GM10266 (cell line): Measurements from ENCODE around the gene BET1.

Experiments
- DNase-seq: peaks from one replicate; pipeline ENCODE4 v3.0.0; 2012; ENCODE audit errors: extremely low spot score
- TF ChIP-seq, protein P1 (sequence below): IDR thresholded peaks from 2 replicates; pipeline ENCODE4 v1.5.1; 2012; ENCODE audit warnings: mild to moderate bottlenecking, low read depth; ENCODE audit not compliant: control insufficient read depth, insufficient read depth; ENCODE audit errors: missing control alignments

BET1 gene

DNA sequence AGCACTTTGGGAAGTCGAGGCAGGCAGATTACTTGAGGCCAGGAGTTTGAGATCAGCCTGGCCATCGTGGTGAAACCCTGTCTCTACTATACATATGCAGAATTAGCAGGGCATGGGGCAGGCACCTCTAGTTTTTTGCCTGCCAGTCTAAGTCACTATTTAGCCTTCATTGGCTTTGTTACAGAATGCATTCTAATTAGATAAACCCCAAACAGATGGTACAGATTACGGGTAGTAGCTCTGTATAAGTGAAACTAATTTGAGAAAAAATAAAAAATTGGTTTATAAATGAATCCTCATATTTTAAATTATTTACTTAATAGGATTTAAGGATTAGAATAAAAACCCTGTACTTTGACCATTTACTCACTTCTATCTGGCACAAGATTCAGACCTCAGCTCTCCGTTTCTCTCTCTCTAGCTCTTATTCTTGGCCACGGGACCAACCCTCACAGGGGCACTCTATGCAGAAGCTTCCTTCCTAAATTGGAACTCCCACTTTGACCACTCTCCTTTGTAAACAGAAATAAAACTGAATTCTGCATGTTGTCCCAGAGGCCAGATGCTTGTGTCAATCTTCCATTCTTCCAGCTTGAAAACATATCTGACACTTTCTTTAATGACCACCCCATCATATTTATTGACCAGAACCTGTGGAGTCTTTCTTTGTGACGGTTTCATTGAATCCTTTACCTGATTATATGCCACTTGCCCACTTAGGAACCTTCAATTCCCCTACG lies 26.8 kb downstream of the BET1 start:
- DNase-seq, result no peak
- TF ChIP-seq, protein P1, sequence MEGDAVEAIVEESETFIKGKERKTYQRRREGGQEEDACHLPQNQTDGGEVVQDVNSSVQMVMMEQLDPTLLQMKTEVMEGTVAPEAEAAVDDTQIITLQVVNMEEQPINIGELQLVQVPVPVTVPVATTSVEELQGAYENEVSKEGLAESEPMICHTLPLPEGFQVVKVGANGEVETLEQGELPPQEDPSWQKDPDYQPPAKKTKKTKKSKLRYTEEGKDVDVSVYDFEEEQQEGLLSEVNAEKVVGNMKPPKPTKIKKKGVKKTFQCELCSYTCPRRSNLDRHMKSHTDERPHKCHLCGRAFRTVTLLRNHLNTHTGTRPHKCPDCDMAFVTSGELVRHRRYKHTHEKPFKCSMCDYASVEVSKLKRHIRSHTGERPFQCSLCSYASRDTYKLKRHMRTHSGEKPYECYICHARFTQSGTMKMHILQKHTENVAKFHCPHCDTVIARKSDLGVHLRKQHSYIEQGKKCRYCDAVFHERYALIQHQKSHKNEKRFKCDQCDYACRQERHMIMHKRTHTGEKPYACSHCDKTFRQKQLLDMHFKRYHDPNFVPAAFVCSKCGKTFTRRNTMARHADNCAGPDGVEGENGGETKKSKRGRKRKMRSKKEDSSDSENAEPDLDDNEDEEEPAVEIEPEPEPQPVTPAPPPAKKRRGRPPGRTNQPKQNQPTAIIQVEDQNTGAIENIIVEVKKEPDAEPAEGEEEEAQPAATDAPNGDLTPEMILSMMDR, result no peak

DNA sequence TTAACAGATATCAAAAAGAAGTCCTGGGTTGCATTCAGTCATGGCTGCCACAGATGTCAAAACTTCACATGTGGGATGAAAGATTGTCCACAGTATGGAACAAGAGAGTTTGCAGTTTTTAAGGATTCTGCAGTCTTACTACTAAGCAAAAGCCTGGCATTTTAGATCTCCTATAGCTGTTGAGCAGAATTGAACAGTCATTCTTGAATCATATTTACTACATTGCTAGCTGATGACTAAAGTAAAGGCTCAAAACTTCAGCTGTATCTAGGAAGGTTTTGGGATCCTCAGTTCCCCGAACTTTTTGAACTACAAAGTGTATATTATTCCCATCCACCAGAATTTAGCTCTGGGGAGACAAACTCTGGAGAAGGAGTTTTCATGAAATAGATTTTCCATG lies 31.0 kb downstream of the BET1 start:
- no peak for DNase-seq
- TF ChIP-seq, protein P1, result no peak

DNA sequence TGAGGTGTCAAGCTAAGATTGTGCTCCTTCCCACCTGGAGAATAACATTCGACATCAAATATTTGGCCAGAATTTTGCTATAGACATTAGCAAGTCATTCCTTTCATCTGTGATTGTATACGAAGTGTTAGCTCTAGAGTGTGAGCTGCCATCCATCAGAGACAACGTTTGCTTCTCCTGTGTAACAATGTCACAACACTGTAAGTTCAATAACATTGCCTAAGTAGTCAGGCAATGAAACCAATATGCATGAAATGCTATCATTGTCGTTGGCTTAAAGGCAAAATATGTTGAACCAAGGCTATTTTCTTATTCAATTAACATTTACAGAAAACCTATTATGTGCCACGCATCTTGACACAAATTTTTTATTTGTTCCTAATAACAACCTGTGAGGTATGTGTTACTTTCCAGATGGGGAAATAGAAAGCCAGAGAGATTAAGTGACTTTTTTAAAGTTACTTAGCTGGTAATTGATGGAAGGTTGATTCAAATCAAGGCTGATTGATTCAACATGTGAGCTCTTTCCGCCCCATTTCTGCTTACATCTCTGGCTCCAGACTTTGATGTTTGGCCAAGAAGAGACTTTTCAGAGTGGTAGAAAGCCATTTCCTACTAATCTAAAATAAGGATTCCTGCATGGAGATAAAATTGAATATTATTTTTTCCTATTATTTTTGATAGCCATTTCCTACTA lies 32.0 kb downstream of the BET1 start:
- TF ChIP-seq, protein P1, result no peak
- no peak for DNase-seq

- DNase-seq, result no peak
Observed at GRCh38 chr7:93968911-93969620, 35.1 kb downstream of the BET1 start.

GRCh38 chr7:93964813-93965212 lies 39.3 kb downstream of the BET1 start:
- TF ChIP-seq, protein P1, result no peak
- no peak for DNase-seq

More at GRCh38 chr7:93968911-93969620, 35.1 kb downstream of the BET1 start:
- TF ChIP-seq, protein P1, result no peak

DNA sequence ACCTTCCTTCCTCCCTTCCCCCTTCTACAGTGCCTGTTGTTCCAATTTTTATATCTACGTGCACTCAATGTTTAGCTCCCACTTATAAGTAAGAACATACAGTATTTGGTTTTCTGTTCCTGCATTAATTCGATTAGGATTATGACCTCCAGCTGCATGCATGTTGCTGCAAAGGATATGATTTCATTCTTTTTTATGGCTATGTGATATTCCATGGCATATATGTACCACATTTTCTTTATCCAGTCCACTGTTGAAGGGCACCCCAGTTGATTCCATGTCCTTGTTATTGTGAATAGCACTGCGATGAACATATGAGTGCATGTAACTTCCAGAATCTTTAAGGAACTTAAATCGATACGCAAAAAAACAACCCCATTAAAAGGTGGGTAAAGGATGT lies 39.9 kb downstream of the BET1 start:
- DNase-seq, result no peak
- TF ChIP-seq, protein P1, result no peak
